SK-N-SH (cell line): Measurements from ENCODE around the gene ACAP1. TPM values are rescaled to one million over a fixed set of nuclear protein-coding genes. Genes with fewer than 3 reads are reported as not detected.
A peak's percentile ranks its signal among the peaks of the same experiment; 100 is the strongest.

Experiments used
- CTCF ChIA-PET: fragments of 300-600, 350-600 bp; formaldehyde crosslinking; extraction: SDS; loops from one replicate; lab custom pipeline; 2021; lab: Yijun Ruan, JAX
- POLR2A ChIA-PET: fragments of 350-600 bp; sonication (Branson Sonifier 250); formaldehyde crosslinking; extraction: SDS; loops from one replicate; lab custom pipeline; 2020; ENCODE audit warnings: antibody characterized with exemption, inconsistent platforms; lab: Yijun Ruan, JAX
- DNase-seq: peaks from one replicate; pipeline ENCODE4 v3.0.0; 2012
- H2AFZ ChIP-seq: fragments of 200-600 bp; sonication (generic); 2 replicates; pipeline ENCODE4 v1.8.1; 2016; ENCODE audit warnings: antibody characterized with exemption, mild to moderate bottlenecking, low read depth
- H3F3A ChIP-seq: fragments of 200-600 bp; sonication (generic); replicated peaks from 2 replicates; pipeline ENCODE3; 2016; ENCODE audit warnings: antibody characterized with exemption, mild to moderate bottlenecking; ENCODE audit not compliant: insufficient read depth
- H3K27ac ChIP-seq, 2 experiments: fragments of 200-500 bp in 1 of 2; fragments of 200-600 bp in 1 of 2; sonication (Bioruptor generic) in 1 of 2; sonication (generic), shearing (Covaris generic) in 1 of 2; 2 replicates each; pipeline versions ENCODE4 v1.5.1 to v1.6.1; 2014 to 2016; ENCODE audit warnings: low read depth in 2 of 2, inconsistent platforms in 1 of 2, low read length in 1 of 2, mild to moderate bottlenecking in 1 of 2, mixed read lengths in 1 of 2
- H3K27me3 ChIP-seq: fragments of 200-600 bp; sonication (generic), shearing (Covaris generic); 2 replicates; pipeline ENCODE4 v1.6.1; 2016; ENCODE audit warnings: mixed run types; ENCODE audit not compliant: insufficient read depth
- H3K36me3 ChIP-seq, 2 experiments: fragments of 200-500 bp in 1 of 2; fragments of 200-600 bp in 1 of 2; sonication (Bioruptor generic) in 1 of 2; sonication (generic) in 1 of 2; replicated peaks in 1 of 2; 2 replicates each; pipeline versions ENCODE3 to v1.5.1; 2014 to 2016; ENCODE audit warnings: low read length in 1 of 2, mild to moderate bottlenecking in 1 of 2; ENCODE audit not compliant: insufficient read depth in 2 of 2, control insufficient read depth in 1 of 2
- H3K4me1 ChIP-seq, 2 experiments: fragments of 200-500 bp in 1 of 2; fragments of 200-600 bp in 1 of 2; sonication (Bioruptor generic) in 1 of 2; sonication (generic), shearing (Covaris generic) in 1 of 2; 2 replicates each; pipeline versions ENCODE4 v1.5.1 to v1.6.1; 2014 to 2016; ENCODE audit warnings: low read depth in 1 of 2, low read length in 1 of 2, mixed run types in 1 of 2; ENCODE audit not compliant: insufficient read depth in 2 of 2, control insufficient read depth in 1 of 2
- H3K4me2 ChIP-seq: fragments of 200-600 bp; sonication (generic), shearing (Covaris generic); 2 replicates; pipeline ENCODE4 v1.6.1; 2017; ENCODE audit warnings: mixed run types
- H3K4me3 ChIP-seq, 2 experiments: fragments of 200-500 bp in 1 of 2; fragments of 200-600 bp in 1 of 2; sonication (Bioruptor generic) in 1 of 2; sonication (generic), shearing (Covaris generic) in 1 of 2; 2 replicates each; pipeline versions ENCODE4 v1.5.1 to v1.8.1; 2014 to 2016; ENCODE audit warnings: low read depth in 2 of 2, inconsistent platforms in 1 of 2, low read length in 1 of 2, mild to moderate bottlenecking in 1 of 2, mixed read lengths in 1 of 2, moderate library complexity in 1 of 2
- H3K79me2 ChIP-seq: fragments of 200-600 bp; sonication (generic); 2 replicates; pipeline ENCODE4 v1.8.1; 2017; ENCODE audit warnings: mild to moderate bottlenecking; ENCODE audit not compliant: insufficient read depth
- H3K9ac ChIP-seq: fragments of 200-600 bp; sonication (generic); 2 replicates; pipeline ENCODE4 v1.6.1; 2017; ENCODE audit warnings: mixed run types
- H3K9me2 ChIP-seq: fragments of 200-600 bp; sonication (generic); 2 replicates; pipeline ENCODE4 v1.6.1; 2017; ENCODE audit warnings: mixed run types
- H3K9me3 ChIP-seq: fragments of 200-600 bp; sonication (generic); 2 replicates; pipeline ENCODE4 v1.6.1; 2017; ENCODE audit warnings: mixed run types, mild to moderate bottlenecking, moderate library complexity
- H4K20me1 ChIP-seq: fragments of 200-600 bp; sonication (generic); 2 replicates; pipeline ENCODE4 v1.6.1; 2017; ENCODE audit warnings: mild to moderate bottlenecking, mixed run types; ENCODE audit not compliant: insufficient read depth
- ELF1 ChIP-seq: IDR thresholded peaks from 2 replicates; pipeline ENCODE4 v1.4.0; 2012
- FOSL2 ChIP-seq: IDR thresholded peaks from 2 replicates; pipeline ENCODE4 v1.4.0; 2012; ENCODE audit warnings: low read depth, mild to moderate bottlenecking, moderate library complexity, borderline replicate concordance
- FOXJ3 ChIP-seq: sonication (generic); formaldehyde crosslinking; IDR thresholded peaks from 2 replicates; pipeline ENCODE4 v1.5.1; 2020; ENCODE audit warnings: mild to moderate bottlenecking, missing genetic modification reagents
- GABPA ChIP-seq: IDR thresholded peaks from 2 replicates; pipeline ENCODE4 v1.4.0; 2012; ENCODE audit warnings: low read depth, mild to moderate bottlenecking
- GATA2 ChIP-seq: sonication (generic); formaldehyde crosslinking; IDR thresholded peaks from 2 replicates; pipeline ENCODE4 v1.5.0; 2020; ENCODE audit warnings: mild to moderate bottlenecking, missing genetic modification reagents
- MEF2A ChIP-seq: IDR thresholded peaks from 2 replicates; pipeline ENCODE4 v1.4.0; 2012; ENCODE audit warnings: low read depth, borderline replicate concordance
- MXI1 ChIP-seq: IDR thresholded peaks from 2 replicates; pipeline ENCODE4 v1.6.1; 2012; ENCODE audit warnings: mild to moderate bottlenecking, low read depth, low read length, improper control_type of control experiment
- NFIC ChIP-seq: IDR thresholded peaks from 2 replicates; pipeline ENCODE4 v1.4.0; 2012; ENCODE audit warnings: borderline replicate concordance
- NRF1 ChIP-seq: IDR thresholded peaks from 2 replicates; pipeline ENCODE4 v1.6.1; 2012; ENCODE audit warnings: low read depth, mild to moderate bottlenecking, low read length
- POLR2AphosphoS5 ChIP-seq: IDR thresholded peaks from 2 replicates; pipeline ENCODE4 v1.6.1; 2012; ENCODE audit warnings: low read depth, low read length
- RAD21 ChIP-seq: IDR thresholded peaks from 2 replicates; pipeline ENCODE4 v1.6.1; 2012; ENCODE audit warnings: mild to moderate bottlenecking, low read length
- RCOR1 ChIP-seq: fragments of 150-350 bp; IDR thresholded peaks from 2 replicates; pipeline ENCODE4 v1.6.1; 2017; ENCODE audit warnings: antibody characterized with exemption, low read length
- RFX5 ChIP-seq: IDR thresholded peaks from 2 replicates; pipeline ENCODE4 v1.6.1; 2012; ENCODE audit warnings: mild to moderate bottlenecking, improper control_type of control experiment, low read length
- RXRA ChIP-seq: IDR thresholded peaks from 2 replicates; pipeline ENCODE4 v1.4.0; 2012; ENCODE audit warnings: low read depth, mild to moderate bottlenecking, borderline replicate concordance
- SIN3A ChIP-seq: IDR thresholded peaks from 2 replicates; pipeline ENCODE4 v1.6.1; 2012; ENCODE audit warnings: low read depth, mild to moderate bottlenecking, low read length, moderate library complexity, borderline replicate concordance
- TAF1 ChIP-seq: IDR thresholded peaks from 2 replicates; pipeline ENCODE4 v1.6.1; 2012; ENCODE audit warnings: low read depth, mild to moderate bottlenecking, low read length, moderate library complexity, borderline replicate concordance
- TCF12 ChIP-seq: IDR thresholded peaks from 2 replicates; pipeline ENCODE4 v1.4.0; 2012
- TEAD4 ChIP-seq: IDR thresholded peaks from 2 replicates; pipeline ENCODE4 v1.4.0; 2012; ENCODE audit warnings: mild to moderate bottlenecking, borderline replicate concordance; ENCODE audit not compliant: insufficient read depth
- WGBS: methylation state at CpG from one replicate; pipeline ENCODE4 v1.1.6; 2017; ENCODE audit warnings: low lambda C conversion rate; 5-methylcytosine and 5-hydroxymethylcytosine counted together
- polyA plus RNA-seq, 3 experiments: library from polyadenylated mRNA; depleted of rRNA; stranded (reverse); fragments of >200 nt; gene quantifications; 2 replicates each; pipeline ENCODE4 v1.2.3, GENCODE V29; 2012
- TF ChIP-seq, protein P1 (sequence below): IDR thresholded peaks from 2 replicates; pipeline ENCODE4 v1.4.0; 2012; ENCODE audit warnings: low read depth
- TF ChIP-seq, protein P2 (sequence below): fragments of 200-600 bp; sonication (generic); IDR thresholded peaks from 2 replicates; pipeline ENCODE4 v1.6.1; 2017; ENCODE audit warnings: antibody characterized with exemption, mild to moderate bottlenecking, moderate library complexity
- TF ChIP-seq, protein P3 (sequence below): IDR thresholded peaks from 2 replicates; pipeline ENCODE4 v1.4.0; 2012; ENCODE audit warnings: low read depth, borderline replicate concordance
- TF ChIP-seq, protein P4 (sequence below): fragments of 150-350 bp; IDR thresholded peaks from 2 replicates; pipeline ENCODE4 v1.6.1; 2017; ENCODE audit warnings: antibody characterized with exemption, low read length, low read depth, borderline replicate concordance

The ACAP1 gene
- polyA plus RNA-seq, 1 of the 3 experiments (the other 2 are of a cell fraction) = 0.71 TPM

DNA sequence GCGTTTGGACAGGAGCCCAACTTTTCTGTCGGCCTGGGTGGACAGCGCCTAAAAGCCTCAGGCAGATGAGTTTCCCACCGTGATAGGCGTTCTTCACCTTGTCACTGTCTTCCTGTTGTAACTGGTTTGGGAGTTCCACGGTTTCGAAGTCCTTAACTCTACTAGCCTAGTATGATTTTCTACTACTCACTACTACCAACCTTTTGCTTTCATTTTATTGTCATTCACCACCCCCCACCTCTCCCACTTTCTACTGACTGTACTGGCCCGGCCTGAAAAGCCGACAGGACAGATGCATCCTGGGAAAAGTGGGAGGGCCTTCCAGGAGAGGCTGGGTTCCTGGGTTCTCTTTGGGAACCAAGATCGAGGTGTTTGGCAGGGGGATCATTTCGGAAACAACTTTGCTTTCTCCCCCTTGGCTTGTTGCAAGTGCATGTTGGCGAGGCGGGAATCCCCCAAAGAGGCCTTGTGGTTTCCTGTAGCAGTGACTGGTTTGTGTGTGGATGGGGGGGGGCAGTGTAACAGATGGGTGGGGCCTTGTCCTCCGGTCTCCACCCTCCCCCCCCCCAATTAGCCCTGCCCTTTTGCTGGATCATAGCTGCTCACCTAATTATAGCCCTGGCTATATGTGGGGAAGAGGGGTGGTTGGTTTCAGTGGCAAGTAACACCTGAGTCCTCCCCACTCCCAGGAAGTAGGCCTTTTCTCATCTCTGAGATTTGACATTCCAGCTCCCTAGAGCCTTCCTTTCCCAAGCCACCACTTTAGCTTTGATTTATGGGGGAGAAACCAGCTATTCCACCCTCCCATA, 27.5 kb upstream of the ACAP1 start:
- peaks cover 18 to 34% of the 10 kb centered on the region in 2 experiments for H3K4me1 ChIP-seq
- H3F3A ChIP-seq = peaks cover 59% of the 10 kb centered on the region
- H3K9ac ChIP-seq = peak overlapping the region; percentile 93
- H3K27me3 ChIP-seq = no peaks in the 10 kb centered on the region
- peaks cover 61% of the 10 kb centered on the region for H3K79me2 ChIP-seq
- no peaks in the 10 kb centered on the region for H3K9me3 ChIP-seq
- peaks cover 41 to 45% of the 10 kb centered on the region in 2 experiments for H3K36me3 ChIP-seq
- H3K4me2 ChIP-seq = peak overlapping the region; percentile 90
- ChIA-PET POLR2A (interaction anchor here (0.7 to 1.2 kb wide), 4 partner anchors 9 to 89 kb away, joined by 3 to 6 read pairs (median 4); partner anchors contain the start of genes DLG4 and GABARAP), CTCF (interaction anchor here (0.6 to 2.6 kb wide), 6 partner anchors 12 to 603 kb away, joined by 3 to 7 read pairs (median 4); partner anchors contain the start of gene SLC2A4)
- no peak overlapping the region for H2AFZ ChIP-seq
- TF ChIP-seq GABPA (no peak), FOXJ3 (CRISPR knock-in tag) (no peak), SIN3A (peak; percentile 39; the same call in 1 of the 2 replicates), RFX5 (no peak), RXRA (no peak), RCOR1 (no peak), NFIC (peak; percentile 4; the same call in 1 of the 2 replicates), MXI1 (peak; percentile 2; the same call in 1 of the 2 replicates), TAF1 (peak; percentile 80; the same call in 1 of the 2 replicates), TEAD4 (no peak), MEF2A (no peak), TCF12 (no peak), GATA2 (CRISPR knock-in tag) (no peak), POLR2AphosphoS5 (peak; percentile 73), ELF1 (no peak), RAD21 (no peak), NRF1 (no peak), FOSL2 (no peak)
- TF ChIP-seq, protein P1, sequence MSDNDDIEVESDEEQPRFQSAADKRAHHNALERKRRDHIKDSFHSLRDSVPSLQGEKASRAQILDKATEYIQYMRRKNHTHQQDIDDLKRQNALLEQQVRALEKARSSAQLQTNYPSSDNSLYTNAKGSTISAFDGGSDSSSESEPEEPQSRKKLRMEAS = peak; percentile 16; the same call in 1 of the 2 replicates
- TF ChIP-seq, protein P2, sequence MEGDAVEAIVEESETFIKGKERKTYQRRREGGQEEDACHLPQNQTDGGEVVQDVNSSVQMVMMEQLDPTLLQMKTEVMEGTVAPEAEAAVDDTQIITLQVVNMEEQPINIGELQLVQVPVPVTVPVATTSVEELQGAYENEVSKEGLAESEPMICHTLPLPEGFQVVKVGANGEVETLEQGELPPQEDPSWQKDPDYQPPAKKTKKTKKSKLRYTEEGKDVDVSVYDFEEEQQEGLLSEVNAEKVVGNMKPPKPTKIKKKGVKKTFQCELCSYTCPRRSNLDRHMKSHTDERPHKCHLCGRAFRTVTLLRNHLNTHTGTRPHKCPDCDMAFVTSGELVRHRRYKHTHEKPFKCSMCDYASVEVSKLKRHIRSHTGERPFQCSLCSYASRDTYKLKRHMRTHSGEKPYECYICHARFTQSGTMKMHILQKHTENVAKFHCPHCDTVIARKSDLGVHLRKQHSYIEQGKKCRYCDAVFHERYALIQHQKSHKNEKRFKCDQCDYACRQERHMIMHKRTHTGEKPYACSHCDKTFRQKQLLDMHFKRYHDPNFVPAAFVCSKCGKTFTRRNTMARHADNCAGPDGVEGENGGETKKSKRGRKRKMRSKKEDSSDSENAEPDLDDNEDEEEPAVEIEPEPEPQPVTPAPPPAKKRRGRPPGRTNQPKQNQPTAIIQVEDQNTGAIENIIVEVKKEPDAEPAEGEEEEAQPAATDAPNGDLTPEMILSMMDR = no peak
- TF ChIP-seq, protein P3, sequence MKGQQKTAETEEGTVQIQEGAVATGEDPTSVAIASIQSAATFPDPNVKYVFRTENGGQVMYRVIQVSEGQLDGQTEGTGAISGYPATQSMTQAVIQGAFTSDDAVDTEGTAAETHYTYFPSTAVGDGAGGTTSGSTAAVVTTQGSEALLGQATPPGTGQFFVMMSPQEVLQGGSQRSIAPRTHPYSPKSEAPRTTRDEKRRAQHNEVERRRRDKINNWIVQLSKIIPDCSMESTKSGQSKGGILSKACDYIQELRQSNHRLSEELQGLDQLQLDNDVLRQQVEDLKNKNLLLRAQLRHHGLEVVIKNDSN = no peak
- TF ChIP-seq, protein P4, sequence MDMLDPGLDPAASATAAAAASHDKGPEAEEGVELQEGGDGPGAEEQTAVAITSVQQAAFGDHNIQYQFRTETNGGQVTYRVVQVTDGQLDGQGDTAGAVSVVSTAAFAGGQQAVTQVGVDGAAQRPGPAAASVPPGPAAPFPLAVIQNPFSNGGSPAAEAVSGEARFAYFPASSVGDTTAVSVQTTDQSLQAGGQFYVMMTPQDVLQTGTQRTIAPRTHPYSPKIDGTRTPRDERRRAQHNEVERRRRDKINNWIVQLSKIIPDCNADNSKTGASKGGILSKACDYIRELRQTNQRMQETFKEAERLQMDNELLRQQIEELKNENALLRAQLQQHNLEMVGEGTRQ = no peak
- peaks cover 55% of the 10 kb centered on the region for H4K20me1 ChIP-seq
- H3K4me3 ChIP-seq = peak overlapping the region; percentile 76 to 79
- 1% methylated on average over 12 of the region's 14 CpGs for WGBS
- H3K9me2 ChIP-seq = no peaks in the 10 kb centered on the region
- peak; percentile 77 for DNase-seq
- peak overlapping the region; percentile 83 to 91 for H3K27ac ChIP-seq
